ENCODE measurements around the gene UBE2N. TPM values are rescaled to one million over a fixed set of nuclear protein-coding genes. Genes with fewer than 3 reads are reported as not detected.

Gene UBE2N
- total and polyA plus RNA-seq, 10 of the 15 experiments (the other 5 are each of a cell fraction or from before 2014, with no cell fraction given): 243 to 945 (median 443) TPM

GRCh38 chr12:93441617-93442410 is at the start of gene UBE2N (continued):
- TF ChIP-seq HSF1 (IDR thresholded peaks at IDR 0.05; ENCODE audit: low read depth, low read length) (0 out of 2 replicates have a peak, but pooled peaks have one; percentile 2), NFIC (IDR thresholded peaks at IDR 0.05; ENCODE audit: low read depth, low read length) (no peak), TAF1 (IDR thresholded peaks at IDR 0.05; ENCODE audit: borderline replicate concordance, low read depth, low read length) (peak; percentile 77; the same call in 1 of the 2 replicates), STAT3 (IDR thresholded peaks at IDR 0.05; ENCODE audit: low read depth, low read length) (no peak), SP1 (IDR thresholded peaks at IDR 0.05; ENCODE audit: low read depth, low read length) (no peak), POU2F2 (IDR thresholded peaks at IDR 0.05; ENCODE audit: borderline replicate concordance, low read depth, low read length) (0 out of 3 replicates have a peak, but pooled peaks have one; percentile 21), POLR2AphosphoS5 (IDR thresholded peaks at IDR 0.05; ENCODE audit: low read length) (peak; percentile 79), CBX5 (IDR thresholded peaks at IDR 0.05; ENCODE audit: low read depth) (no peak), SIX5 (IDR thresholded peaks at IDR 0.05; ENCODE audit: low read depth, low read length, severe bottlenecking) (peak; percentile 81), GATAD2B (conservative IDR thresholded peaks at IDR 0.05; ENCODE audit: low read depth) (0 out of 2 replicates have a peak, but pooled peaks have one; percentile 34), YBX1 (IDR thresholded peaks at IDR 0.05) (no peak), ZSCAN29 (IDR thresholded peaks at IDR 0.05) (no peak), SREBF2 (IDR thresholded peaks at IDR 0.05; ENCODE audit: low read length) (no peak), MYC (IDR thresholded peaks at IDR 0.05; ENCODE audit: insufficient read depth, insufficient read length, insufficient replicate concordance, low read length, severe bottlenecking) (no peak), ZNF24 (IDR thresholded peaks at IDR 0.05) (peak; percentile 99), PKNOX1 (IDR thresholded peaks at IDR 0.05) (no peak), SPI1 (IDR thresholded peaks at IDR 0.05; ENCODE audit: borderline replicate concordance, insufficient read depth, low read depth, low read length) (no peak), SRF (IDR thresholded peaks at IDR 0.05; ENCODE audit: low read depth in 2 of 2, low read length in 2 of 2) (peak in 1 of 2 experiments; percentile 56; a peak in 1 of 4 replicates), IKZF2 (IDR thresholded peaks at IDR 0.05) (no peak), CREM (IDR thresholded peaks at IDR 0.05; ENCODE audit: low read depth) (peak; percentile 68; the same call in 1 of the 2 replicates), MTA3 (IDR thresholded peaks at IDR 0.05; ENCODE audit: borderline replicate concordance, low read length) (no peak), NFXL1 (IDR thresholded peaks at IDR 0.05; ENCODE audit: borderline replicate concordance) (no peak), RELB (IDR thresholded peaks at IDR 0.05; ENCODE audit: low read depth) (no peak), IRF4 (IDR thresholded peaks at IDR 0.05; ENCODE audit: low read depth, low read length) (no peak)
- TF ChIP-seq, protein P1, sequence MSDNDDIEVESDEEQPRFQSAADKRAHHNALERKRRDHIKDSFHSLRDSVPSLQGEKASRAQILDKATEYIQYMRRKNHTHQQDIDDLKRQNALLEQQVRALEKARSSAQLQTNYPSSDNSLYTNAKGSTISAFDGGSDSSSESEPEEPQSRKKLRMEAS (IDR thresholded peaks at IDR 0.05; ENCODE audit: low read depth, low read length): peak; percentile 35
- TF ChIP-seq, protein P2, sequence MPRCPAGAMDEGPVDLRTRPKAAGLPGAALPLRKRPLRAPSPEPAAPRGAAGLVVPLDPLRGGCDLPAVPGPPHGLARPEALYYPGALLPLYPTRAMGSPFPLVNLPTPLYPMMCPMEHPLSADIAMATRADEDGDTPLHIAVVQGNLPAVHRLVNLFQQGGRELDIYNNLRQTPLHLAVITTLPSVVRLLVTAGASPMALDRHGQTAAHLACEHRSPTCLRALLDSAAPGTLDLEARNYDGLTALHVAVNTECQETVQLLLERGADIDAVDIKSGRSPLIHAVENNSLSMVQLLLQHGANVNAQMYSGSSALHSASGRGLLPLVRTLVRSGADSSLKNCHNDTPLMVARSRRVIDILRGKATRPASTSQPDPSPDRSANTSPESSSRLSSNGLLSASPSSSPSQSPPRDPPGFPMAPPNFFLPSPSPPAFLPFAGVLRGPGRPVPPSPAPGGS (IDR thresholded peaks at IDR 0.05; ENCODE audit: borderline replicate concordance, insufficient read depth, low read depth, low read length, poor library complexity, severe bottlenecking): no peak
